GM21825 (cell line): ENCODE data around the gene TIMM50.
"Not testable (repeated sequence)": the region's sequence is repeated elsewhere in the genome, so short reads cannot be mapped to it uniquely, and the experiment has no call there.

Source experiments
- ATAC-seq: cut with Tn5 transposase; IDR thresholded peaks from one replicate; pipeline ENCODE4 v1.9.1; 2021; ENCODE audit warnings: mild to moderate bottlenecking, moderate library complexity; ENCODE audit not compliant: unreplicated experiment

TIMM50 gene

DNA sequence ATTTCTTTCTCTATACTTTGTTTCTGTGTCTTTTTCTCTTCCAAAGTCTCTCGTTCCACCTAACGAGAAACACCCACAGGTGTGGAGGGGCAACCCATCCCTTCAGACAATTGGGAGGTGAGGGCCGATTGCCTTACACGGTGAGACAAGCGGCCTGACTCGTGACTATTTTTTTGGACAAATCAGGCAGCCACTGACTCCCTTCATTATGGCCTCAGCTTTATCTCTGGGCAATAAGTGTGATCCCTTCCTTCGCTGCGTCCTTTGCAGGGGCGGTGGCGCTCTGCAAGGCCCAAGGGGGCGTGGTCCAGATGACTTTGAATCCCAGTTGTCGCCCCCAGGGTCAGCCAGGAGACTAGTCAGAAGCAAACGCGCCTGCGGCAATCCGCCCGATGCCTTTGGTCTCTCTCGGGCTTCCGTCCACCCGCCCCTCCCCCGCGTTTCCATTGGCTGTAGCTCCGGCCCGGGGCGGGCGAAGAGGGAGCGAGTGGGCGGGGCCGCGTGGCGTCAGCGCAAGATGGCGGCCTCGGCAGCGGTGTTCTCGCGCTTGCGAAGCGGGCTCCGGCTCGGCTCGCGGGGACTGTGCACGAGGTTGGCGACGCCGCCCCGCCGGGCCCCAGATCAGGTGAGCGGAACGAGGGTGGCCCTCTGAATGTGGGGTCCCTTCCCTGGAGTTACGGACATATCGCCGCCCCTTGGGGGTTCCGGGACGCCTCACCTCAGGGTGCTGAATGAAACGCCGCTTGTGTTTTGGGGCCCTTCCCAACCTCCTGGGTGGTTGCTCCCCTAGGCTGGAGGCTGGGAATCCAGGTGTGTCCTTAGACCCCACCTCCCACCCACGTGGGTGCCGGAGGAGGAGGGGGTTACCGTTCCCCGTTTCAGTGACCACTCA lies at the start of gene TIMM50:
Gene TIMM50, plus strand, starts transcription at position 502 of the 892 bp plus-strand sequence. Its CDS starts 16 bp downstream, at position 518.
- peak; percentile 87 for ATAC-seq

DNA sequence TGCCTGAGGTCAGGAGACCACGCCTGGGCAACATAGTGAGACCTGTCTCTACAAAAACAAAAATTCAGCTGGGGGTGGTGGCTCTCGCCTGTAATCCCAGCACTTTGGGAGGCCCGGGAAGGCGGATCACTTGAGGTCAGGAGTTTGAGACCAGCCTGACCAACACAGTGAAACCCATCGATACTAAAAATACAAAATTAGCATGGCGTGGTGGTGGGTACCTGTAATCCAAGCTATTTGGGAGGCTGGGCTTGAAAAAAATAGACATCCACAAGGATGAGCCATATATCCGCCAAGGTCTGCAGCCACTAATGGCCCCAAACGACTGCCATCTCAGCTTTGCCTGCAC lies 48.0 kb upstream of the TIMM50 start:
- ATAC-seq, result no peak

DNA sequence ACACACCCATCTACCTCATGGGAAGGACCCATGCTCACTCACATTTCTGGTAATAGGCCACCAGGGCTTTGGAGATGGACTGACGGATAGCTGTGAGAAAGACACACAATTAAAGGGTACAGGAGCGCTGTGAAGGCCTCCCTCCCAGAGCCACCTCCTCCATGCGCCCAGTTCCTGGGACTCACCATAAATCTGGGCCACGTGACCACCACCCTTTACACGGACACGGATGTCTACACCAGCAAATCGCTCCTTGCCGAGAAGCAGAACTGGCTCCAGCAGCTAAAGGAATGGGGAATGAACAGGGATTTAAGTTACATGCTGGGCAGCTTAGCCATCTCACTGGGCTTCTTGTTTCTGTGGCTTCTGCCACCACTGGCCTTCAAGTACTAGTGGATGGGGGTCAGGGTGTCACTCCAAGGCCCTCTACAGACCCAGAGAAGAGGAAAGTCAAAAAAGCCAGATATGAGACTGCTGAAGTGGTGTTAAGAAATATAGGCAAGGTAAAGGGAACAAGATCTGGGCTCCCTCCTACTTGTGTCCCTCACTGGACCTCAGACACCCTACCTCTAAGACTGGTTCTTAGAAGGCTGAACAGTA lies 47.1 kb upstream of the TIMM50 start:
- ATAC-seq, result no peak

DNA sequence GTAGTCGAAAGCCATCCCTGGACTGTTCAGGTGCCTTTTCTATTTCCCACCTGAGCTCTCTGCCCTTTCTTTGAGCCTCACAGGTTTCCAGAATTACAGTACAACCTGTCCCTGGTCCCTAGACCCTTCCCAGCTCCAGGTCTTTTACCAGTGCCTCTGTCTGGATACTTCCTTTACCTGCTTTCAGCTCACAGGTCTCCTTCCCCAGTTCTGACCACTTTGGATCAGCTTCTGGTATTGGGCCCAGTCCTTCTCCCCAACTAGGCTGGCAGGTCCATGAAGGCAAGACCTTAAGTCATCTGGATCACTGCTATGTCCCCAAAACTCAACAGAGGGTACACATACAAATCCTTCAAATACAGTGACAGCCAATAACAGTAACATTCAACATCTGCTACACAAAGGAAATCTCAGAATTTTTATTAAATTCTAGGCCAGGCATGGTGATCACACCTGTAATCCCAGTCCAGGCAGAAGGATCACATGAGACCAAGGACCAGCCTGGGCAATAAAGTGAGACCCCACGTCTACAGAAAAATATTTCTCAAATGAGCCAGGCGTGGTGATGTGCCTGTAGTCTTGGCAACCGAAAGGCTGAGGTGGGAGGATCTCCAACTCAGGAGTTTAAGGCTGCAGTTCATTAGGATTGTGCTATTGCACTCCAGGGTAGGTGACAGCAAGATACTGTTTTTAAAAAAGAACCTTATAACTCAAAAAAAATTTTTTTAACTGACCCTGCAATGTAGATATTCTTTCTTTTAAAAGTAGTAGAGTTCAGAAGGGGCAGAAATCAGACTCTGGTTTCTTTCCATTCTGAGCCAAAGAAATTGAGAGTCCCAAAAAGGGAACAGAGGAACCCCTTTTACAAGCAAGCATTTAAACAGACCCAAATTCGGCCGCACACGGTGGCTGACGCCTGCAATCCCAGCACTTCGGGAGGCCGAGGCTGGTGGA lies 46.2 kb upstream of the TIMM50 start:
- no peak for ATAC-seq

DNA sequence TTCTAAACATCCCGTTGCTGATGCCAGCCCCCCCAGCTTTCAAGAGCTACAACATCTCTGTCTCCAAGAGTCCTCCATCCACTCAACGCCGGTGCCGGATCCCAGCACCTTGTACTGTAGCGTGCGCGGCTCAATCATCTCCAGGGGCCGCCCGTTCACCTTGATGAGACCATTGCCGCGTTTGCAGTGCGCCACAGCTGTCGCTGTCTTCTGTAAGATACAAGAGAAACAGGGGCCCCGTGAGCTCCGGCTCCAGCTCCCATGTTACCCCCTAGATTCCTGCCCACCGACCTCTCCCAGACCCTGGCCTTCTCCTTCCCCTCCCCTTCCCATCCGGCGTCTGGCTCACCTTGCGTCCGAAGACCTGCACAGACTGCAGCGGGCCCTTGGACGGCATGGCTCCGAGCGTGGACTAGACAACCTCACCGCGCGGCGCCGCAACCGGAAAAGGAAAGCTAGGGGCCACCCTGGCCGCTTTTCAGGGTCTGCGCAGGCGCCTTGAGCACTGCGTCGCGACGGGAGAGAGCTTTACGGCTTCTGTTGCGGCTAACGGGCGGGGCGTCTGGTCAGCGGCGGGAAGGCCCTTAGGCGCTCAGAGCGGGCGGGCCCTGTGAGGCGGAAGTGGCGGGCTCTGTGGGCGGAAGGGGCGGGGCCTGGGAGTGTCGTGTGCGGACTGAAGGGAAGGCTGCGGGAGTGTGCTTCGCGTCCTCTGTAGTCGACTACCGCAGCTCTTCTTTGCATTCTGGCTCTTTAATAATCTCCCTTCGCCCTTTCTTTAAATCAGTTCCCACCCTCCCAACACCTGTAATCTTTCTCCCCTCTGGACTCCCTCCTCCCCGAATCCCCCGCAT lies 44.9 kb upstream of the TIMM50 start, which contains the start of gene RPS16:
Gene RPS16, minus strand, starts transcription at position 451 of the 851 bp plus-strand sequence. Its CDS starts 54 bp downstream, at position 397.
- ATAC-seq, result peak; percentile 67

DNA sequence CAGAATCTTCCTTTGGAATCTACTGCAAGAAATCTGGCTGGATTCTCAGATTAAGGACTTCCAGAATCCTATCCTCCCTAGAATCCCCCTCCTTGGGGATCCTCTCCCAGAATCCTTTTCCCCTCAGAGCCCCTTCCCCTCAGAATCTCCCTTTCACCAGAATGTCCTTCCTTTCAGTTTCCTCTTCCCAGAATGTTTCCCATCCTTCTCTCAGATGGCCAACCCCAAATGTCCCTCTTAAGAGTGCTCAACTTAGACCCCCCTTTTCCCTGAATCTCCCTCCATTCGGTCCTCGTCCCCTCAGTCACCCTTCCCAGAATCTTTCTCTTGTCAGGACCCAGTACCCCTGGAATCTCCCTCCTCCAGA lies 44.3 kb upstream of the TIMM50 start:
- no peak for ATAC-seq

DNA sequence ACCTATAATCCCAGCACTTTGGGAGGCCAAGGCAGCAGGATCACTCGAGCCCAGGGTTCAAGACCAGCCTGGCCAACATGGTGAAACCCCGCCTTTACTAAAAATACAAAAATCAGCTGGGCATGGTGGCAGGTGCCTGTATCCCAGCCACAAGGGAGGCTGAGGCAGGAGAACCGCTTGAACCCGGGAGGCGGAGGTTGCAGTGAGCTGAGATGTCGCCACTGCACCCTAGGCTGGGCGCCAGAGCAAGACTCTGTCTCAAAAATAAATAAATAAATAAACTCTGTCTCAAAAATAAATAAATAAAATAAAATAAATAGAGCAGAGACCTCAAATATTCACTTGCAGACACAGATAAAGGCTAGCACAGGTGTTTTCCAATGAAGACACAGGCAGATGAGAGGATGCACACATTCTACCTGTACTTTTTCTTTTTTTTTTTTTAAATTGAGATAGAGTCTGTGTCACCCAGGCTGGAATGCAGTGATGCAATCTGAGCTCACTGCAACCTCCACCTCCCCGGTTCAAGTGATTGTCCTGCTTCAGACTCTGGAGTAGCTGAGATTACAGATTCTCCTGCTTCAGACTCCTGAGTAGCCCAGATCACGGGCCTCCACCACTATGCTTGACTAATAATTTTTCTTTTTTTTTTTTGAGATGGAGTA lies 42.2 kb upstream of the TIMM50 start:
- no peak for ATAC-seq

DNA sequence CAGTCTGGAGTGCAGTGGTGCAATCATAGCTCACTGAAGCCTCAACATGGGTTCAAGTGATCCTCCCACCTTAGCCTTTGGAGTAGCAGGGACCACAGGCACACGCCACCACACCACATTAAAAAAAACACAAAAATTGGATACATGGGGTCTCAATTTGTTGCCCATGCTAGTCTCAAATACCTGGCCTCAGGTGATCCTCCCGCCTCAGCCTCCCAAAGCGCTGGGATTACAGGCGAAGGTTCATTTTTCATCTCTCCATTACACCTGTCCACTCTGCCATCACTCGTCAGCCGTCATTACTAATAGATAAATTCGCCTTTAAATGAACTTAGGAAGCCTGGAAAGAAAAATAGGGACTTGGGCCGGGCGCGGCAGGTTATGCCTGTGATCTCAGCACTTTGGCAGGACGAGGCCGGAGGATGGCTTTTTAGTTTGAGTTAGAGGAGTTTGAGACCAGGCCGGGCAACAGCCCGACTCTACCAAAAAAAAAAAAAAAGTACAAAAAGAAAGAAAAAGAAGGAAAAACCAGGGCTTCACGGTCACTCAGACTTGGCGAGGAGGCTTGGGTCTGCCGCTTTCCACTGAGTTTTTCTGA lies 35.9 kb upstream of the TIMM50 start:
- ATAC-seq, result no peak

DNA sequence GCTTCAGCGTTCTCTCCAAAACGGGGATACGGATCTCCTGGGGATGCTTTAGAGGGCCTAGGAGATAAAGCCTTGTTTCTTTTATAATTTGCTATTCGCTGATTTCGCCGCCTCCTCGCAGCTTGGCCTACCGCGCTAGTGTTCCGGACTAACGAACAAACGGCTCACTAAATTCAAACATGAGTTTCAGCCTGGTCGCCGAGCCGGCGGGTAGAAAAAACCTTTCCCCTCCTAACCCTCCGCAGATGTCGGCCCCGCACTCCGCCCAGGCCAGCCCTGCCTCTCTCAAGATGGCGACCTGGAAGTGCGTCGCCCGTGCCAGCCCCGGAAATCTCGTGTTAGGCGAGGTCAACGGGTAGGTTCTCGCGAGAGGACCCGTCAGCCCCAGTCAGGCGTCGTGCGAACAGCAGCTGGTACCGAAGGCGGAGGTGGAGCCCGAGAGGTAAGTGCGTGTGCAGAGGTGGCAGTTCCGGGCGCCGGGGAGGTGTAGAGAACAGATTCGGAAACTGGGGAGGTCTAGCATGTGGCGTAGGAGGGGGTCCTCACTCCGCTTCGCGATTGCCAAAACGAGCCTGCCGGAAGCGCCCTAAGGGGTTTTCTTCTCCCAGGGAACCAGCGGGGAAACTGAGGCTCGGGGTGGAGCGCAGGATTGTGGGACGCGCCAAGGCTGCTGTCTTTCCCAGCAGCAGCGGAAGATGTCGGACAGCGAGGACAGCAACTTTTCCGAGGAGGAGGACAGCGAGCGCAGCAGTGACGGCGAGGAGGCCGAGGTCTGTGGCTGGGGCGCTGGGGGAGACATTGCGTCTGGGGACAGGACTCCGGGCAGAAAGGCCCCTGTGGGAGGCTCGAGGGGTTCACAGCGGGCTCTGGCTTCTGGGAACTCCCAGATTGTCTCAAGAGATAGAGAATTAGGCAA lies 35.2 kb upstream of the TIMM50 start, which contains the start of gene SUPT5H:
Gene SUPT5H, plus strand, starts transcription at position 387 of the 916 bp plus-strand sequence. Its CDS starts 309 bp downstream, at position 696.
- ATAC-seq, result peak; percentile 81

DNA sequence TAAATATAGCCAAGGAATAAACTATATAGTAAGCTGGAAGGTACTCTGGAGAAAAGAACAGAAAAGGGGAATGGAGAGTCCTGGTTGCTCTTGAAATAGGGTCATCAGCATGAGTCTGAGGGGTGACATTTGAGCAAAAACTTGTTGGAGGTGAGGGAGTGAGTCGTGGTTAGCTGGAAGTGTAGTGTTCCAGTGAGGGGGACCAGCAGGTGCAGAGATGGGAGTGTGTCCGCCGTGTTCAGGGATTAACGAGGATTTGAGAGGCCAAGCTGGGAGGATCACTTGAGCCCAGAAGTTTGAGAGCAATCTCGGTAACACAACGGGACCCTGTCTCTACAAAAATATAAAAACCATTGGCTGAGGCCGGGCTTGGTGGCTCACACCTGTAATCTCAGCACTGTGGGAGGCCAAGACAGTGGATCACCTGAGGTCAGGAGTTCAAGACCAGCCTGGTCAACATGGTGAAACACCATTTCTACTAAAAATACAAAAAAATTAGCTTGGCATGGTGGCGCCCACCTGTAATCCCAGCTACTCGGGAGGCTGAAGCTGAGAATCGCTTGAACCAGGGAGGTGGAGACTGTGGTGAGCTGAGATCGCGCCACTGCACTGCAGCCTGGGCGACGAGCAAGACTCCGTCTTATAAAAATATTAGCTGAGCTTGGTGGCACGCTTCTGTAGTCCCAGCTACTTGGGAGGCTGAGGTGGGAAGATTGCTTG lies 34.1 kb upstream of the TIMM50 start:
- ATAC-seq, result no peak

DNA sequence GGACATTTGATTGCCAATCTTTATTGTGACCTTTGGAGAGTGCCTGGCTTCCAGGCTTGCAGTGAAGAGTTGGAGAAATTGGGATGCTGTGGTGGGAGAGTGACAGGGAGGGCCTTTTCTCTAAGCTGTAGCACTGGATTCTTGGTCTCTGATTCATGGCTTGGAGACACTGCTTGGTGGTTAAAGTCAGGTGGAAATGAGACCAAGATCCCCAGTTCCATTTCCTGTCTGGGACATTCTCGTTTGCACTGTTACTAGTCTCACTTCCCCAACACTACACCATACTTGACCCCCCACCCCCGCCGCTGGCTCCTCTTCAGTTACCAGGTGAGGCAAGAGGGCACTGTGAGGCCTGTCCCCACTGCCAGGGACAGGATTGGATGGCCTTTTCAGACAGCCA lies 32.4 kb upstream of the TIMM50 start:
- ATAC-seq, result no peak

DNA sequence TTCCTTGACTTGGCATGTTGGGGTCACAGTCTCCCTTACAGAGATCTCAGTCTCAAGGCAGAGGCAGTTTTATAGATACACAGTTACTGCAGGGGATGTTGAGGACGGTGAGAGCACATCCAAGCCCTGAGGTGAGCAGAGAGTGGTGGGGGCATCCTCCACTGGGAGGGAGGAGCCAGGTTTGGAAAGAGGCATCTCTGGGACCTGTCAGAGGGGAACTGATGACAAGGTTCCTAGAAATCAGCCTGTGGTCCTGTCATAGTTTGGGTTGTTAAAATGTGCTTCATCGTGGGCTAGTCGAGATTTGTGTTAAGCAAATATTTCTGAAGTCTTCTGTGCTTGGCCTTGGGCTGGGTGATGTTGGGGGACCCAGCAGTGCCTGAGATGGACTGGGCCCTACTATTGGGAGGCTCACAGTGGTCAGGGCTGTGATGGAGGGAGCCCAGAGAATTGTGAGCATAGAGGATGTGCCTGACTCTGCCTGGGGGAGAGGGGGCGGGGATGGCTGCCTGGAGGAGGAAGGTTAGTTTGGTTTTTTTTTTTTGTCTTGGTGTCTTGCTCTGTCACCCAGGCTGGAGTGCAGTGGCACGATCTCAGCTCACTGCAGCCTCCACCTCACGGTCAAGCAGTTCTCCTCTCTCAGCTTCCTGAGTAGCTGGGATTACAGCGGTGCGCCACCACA lies 31.4 kb upstream of the TIMM50 start:
- ATAC-seq, result no peak

DNA sequence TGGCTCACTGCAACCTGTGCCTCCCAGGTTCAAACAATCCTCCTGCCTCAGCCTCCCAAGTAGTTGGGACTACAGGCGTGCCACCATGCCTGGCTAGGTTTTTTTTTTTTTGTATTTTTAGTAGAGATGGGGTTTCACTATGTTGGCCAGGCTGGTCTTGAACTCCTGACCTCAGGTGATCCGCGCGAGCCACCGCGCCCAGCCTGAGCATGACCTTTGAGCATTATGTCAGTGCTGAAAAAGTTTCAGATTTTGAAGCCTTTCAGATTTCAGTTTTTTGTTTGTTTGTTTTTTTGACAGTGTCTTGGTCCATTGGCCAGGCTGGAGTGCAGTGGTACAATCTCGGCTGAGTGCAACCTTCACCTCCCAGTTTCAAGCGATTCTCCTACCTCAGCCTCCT lies 29.4 kb upstream of the TIMM50 start:
- ATAC-seq, result not testable (repeated sequence)

DNA sequence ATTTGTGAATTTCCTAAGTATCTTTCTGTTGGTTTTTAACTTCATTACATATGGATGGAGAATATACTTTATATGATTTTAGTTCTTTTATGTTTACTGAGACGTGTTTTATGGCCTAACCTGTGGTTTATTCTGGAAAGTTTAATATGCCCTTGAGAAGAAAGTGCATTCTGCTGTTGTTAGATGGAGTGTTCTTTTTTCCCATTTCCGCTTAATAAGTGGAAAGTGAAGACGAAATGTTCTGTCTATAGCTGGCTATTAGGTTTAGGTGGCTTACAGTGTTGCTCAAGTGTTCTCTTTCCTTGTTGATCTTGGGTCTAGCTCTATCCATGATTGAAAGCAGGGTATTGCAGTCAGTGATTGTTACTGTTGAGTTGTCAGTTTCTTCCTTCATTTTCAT lies 17.2 kb upstream of the TIMM50 start:
- ATAC-seq, result no peak

DNA sequence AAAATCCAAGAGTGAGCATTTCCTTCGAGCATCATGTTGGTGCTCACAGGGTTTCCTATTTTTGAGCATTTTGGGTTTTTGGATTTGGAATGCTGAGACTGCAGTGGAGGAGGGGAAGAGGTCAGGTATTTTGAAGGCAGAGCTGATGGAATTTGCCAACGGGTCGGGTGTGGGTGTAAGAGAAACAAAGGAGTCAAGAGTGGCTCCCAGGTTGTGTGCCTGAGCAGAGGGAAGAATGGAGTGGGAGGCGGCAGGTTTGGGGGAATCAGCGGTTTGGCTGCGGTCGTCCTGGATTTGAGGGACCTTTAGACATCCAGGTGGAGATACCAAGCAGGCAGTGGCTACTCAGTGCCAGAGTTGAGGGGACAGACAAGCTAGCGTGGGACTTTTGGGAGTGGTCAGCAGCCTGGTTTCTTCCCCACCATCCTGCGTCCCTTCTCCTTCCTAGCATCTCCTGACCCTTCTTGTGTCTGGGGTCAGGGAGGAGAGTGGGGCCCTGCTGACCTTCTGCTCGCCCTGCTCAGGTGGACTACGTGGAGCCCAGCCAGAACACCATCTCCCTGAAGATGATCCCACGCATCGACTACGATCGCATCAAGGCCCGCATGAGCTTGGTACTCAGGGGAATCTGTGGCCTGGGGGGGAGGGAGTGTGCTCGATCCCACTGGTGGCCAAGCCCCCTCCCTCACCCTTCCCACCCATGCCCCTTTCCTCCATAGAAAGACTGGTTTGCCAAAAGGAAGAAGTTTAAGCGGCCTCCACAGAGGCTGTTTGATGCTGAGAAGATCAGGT lies 14.5 kb upstream of the TIMM50 start:
- ATAC-seq, result no peak

DNA sequence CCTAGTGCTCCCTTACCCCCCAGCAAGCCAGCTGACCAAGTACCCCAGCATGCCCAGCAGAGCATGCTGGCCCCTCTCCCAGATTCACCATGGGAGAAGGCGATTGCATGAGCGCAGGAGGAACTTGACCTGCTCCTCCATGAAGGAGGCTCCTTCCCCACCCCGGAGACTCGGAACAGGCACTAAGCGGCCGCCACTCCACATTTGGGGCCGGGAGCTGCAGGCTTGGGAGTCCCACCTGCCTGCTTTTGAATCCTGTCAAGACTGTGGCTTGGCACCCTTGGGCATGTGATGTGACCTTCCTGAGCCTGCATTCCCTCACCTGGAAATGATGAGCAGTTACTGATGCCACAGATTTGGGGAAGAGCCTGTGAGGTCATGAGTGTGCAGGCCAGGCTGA lies 12.7 kb upstream of the TIMM50 start:
- no peak for ATAC-seq
